ENCODE results near the gene MAP7D2.
"Not testable (repeated sequence)": the region's sequence is repeated elsewhere in the genome, so short reads cannot be mapped to it uniquely, and the experiment has no call there.

Gene MAP7D2
- 0.70 to 2.5 reads per million in 2 experiments for total RNA-seq

GRCh38 chrX:20116577-20117240, at the start of gene MAP7D2:
Gene MAP7D2 (minus strand): TSS chrX:20116907. CDS start chrX:20116879, 28 bp downstream.
- no peak for DNase-seq (ENCODE audit: low read depth)

- DNase-seq (ENCODE audit: low read depth) = not testable (repeated sequence)
These were observed 45.8 kb upstream of the MAP7D2 start for GRCh38 chrX:20162516-20162915.

- no peak for DNase-seq (ENCODE audit: low read depth)
These were observed 43.2 kb upstream of the MAP7D2 start for GRCh38 chrX:20159797-20160385.

GRCh38 chrX:20151689-20152088, 35.0 kb upstream of the MAP7D2 start:
- no peak for DNase-seq (ENCODE audit: low read depth)

- DNase-seq (ENCODE audit: low read depth) = no peak
These were observed 32.6 kb upstream of the MAP7D2 start for GRCh38 chrX:20149326-20149725.

GRCh38 chrX:20147561-20147960, 30.9 kb upstream of the MAP7D2 start:
- no peak for DNase-seq (ENCODE audit: low read depth)

- no peak for DNase-seq (ENCODE audit: low read depth)
These were observed 27.8 kb upstream of the MAP7D2 start for GRCh38 chrX:20144491-20144890.

- DNase-seq (ENCODE audit: low read depth) = no peak
These were observed 26.9 kb upstream of the MAP7D2 start for GRCh38 chrX:20143561-20143960.

- DNase-seq (ENCODE audit: low read depth) = no peak
These were observed 26.4 kb upstream of the MAP7D2 start for GRCh38 chrX:20143111-20143510.

- peak; percentile 99 for DNase-seq (ENCODE audit: low read depth)
These were observed 24.8 kb upstream of the MAP7D2 start, which contains the start of gene EIF1AX for GRCh38 chrX:20141281-20142220. Gene EIF1AX (minus strand): TSS chrX:20141838. CDS start chrX:20141640, 198 bp downstream.

GRCh38 chrX:20140420-20140819, 23.7 kb upstream of the MAP7D2 start:
- DNase-seq (ENCODE audit: low read depth) = no peak

- no peak for DNase-seq (ENCODE audit: low read depth)
These were observed 23.3 kb upstream of the MAP7D2 start for GRCh38 chrX:20139966-20140365.

GRCh38 chrX:20135944-20136343, 19.2 kb upstream of the MAP7D2 start:
- DNase-seq (ENCODE audit: low read depth) = no peak

GRCh38 chrX:20132666-20133065, 16.0 kb upstream of the MAP7D2 start:
- DNase-seq (ENCODE audit: low read depth) = no peak

- DNase-seq (ENCODE audit: low read depth) = no peak
These were observed 13.7 kb upstream of the MAP7D2 start for GRCh38 chrX:20130357-20130756.

- no peak for DNase-seq (ENCODE audit: low read depth)
These were observed 12.8 kb upstream of the MAP7D2 start for GRCh38 chrX:20129547-20129946.

- DNase-seq (ENCODE audit: low read depth) = no peak
These were observed 12.0 kb upstream of the MAP7D2 start for GRCh38 chrX:20128670-20129069.

GRCh38 chrX:20127440-20127839, 10.7 kb upstream of the MAP7D2 start:
- DNase-seq (ENCODE audit: low read depth) = not testable (repeated sequence)

- DNase-seq (ENCODE audit: low read depth) = not testable (repeated sequence)
These were observed 10.1 kb upstream of the MAP7D2 start for GRCh38 chrX:20126833-20127232.

GRCh38 chrX:20124964-20125363, 8.3 kb upstream of the MAP7D2 start:
- no peak for DNase-seq (ENCODE audit: low read depth)

GRCh38 chrX:20118065-20118824, 1.5 kb upstream of the MAP7D2 start:
- DNase-seq (ENCODE audit: low read depth) = no peak

- no peak for DNase-seq (ENCODE audit: low read depth)
These were observed 575 bp downstream of the MAP7D2 start for GRCh38 chrX:20116087-20116576.

Data from T follicular helper cell (primary cell).